Breast epithelium (tissue), 3 donors: ENCODE data around the gene YPEL1.

ENCODE experiments used
- CTCF ChIP-seq, 3 donors: fragments of 450-650 bp; IDR thresholded peaks; one replicate each; pipeline ENCODE4 v1.5.1; 2016 to 2017; ENCODE audit warnings: antibody characterized with exemption in 3 of 3, mild to moderate bottlenecking in 3 of 3, moderate library complexity in 3 of 3
- POLR2A ChIP-seq: fragments of 450-650 bp; IDR thresholded peaks from one replicate; pipeline ENCODE4 v1.6.1; 2016; ENCODE audit warnings: antibody characterized with exemption, mild to moderate bottlenecking, moderate library complexity

DNA sequence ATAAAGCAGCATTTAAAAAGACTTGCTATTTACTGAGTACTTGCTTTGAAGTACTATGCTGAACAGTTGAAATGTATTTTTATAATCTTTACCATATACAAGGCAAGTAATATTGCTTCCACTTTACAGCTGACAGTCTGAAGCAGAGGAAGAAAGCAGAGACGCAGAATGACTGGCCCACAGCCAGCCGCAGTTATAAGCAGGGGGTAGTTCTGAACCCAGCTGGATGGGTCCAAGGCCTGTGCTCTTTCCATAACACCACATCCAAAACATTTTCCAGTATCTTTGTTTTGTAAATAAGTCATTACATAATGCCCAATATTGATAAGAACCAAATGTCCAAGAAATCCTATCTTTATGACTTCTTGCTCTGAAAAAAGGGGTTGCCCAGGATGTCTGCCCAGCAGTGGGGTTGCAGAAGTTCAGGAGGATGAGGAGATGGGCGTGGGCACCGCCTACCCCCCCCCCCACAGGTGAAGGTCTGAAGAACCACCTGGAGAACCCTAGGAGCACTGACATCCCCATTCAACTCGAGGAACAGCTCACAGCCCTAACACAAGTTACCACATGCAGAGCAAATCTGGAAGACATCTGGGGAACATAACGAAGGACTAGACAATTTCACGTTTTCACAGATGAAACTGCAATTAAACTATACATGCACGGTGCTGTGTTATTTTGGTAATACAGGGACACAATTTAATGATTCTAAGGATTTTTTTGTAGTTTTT, 24.2 kb upstream of the YPEL1 start:
- TF ChIP-seq CTCF (IDR thresholded peaks at IDR 0.05) (no peak), POLR2A (no peak)
